ENCODE measurements around the gene ADAMTS1.
A peak's percentile ranks its signal among the peaks of the same experiment; 100 is the strongest.

The ADAMTS1 gene

DNA sequence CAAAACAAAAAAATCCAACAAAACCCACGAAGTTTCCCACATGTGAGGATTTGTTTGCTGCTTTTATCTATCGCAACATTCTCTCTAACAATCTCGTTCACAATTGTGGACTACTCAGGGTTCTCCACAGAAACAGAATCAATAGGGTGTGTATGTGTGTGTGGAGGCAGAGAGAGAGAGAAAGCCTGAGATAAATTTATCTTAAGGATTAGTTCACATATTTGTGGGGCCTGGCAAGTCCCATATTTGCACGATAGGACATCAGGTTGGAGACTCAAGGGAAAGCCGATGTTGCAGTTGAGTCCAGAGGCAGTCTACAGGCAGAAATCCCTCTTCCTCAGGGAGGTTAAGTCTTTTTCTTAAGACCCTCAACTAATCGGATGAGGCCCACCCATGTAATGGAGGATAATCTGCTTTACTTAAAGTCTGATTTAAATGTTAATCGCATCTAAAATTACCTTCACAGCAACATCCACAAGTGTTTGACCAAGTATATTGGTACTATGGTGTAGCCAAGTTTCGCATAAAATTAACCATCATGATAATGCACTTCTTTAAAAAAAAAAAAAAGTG lies 31.7 kb downstream of the ADAMTS1 start:
- DNase-seq (ENCODE audit: low read depth, low spot score), result peak; percentile 43

DNA sequence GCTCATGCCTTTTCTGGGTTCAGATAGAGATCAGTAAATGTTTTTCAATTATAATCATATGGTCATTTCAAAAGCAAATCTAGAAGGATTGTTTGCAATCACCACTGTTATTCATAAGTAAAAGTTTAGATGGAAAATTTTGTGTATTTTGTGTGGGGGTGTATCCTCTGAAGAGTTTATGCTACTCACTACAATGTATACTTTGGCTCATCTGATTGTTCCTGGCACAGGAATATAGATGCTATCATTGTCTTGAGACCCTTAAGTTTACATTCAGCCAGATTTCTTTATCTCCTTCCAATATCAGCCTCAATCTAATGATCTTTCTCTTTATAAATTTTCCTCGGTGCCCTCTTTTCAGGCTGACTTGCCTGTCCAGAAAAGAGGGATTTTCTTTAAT lies 33.0 kb downstream of the ADAMTS1 start:
- DNase-seq (ENCODE audit: low read depth, low spot score), result no peak

DNA sequence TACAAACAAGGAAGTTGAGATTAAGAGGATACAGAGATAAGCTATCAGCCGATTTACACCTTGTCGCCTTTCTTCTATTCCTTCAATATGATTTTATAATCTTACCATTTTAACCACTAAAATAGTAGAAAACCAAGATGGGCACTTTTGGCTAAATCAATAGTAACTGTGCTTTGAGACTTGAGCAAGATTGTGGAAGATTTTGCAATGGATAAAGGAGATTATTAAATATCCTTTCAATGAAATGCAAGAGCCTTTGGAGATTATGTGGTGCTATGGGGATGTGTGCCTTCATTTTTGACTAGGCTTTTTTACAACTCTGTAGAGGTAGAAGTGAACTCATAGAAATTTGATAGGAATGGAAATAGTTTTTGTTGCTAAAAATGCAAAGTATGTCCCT lies 33.7 kb downstream of the ADAMTS1 start:
- DNase-seq (ENCODE audit: low read depth, low spot score), result no peak

DNA sequence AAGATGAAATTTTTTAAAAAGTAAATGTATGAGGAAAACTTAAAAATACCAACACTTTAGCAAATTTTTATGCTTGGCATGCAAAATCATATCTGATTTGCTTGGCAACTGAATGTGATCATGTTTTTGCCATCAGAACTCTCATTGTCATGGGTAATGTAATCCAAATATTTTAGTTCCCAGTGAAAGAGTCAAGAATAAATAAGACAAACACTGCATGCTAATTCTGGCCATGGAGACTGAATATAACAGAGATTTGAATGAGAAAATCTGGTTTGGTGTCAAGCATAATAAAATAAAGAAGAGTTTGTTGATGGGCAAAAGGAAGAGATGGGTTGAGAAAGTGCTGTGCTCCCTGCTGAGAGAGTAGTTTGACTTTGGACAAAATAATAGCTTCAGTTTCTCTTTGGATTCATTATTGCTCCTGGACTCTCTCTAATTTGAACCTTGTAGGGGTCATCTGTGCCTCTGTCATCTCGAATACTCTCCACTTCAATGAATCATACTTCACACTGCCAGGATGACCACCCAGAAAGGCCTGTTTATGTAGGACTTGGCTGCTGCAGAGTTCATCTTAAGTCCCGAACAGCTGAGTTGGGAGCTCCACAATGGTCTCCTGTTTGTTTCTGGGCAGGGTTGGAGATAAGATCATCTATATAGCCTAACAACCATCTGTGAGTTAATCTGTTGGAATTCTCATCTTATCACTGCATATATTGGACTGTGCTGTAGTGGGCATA lies 34.4 kb downstream of the ADAMTS1 start:
- DNase-seq (ENCODE audit: low read depth, low spot score), result no peak

DNA sequence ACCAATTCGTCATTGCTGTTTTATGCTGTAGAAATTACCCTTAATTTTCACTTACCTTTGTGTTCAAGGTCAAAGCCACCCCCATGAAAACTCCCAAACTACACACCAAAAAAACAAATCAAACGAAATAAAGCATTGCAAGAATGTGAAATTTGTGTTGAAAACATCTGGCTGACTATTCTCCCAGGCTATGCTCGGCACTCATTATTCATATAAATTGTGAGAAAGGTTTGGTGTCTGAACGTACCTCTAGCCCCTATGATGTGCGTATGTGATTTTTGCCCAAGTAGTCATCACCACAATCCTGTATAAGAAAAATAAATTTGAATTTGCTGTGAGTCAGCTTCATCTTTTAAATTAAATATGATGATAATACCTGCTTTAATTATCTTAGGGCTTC lies 34.9 kb downstream of the ADAMTS1 start:
- DNase-seq (ENCODE audit: low read depth, low spot score), result no peak

DNA sequence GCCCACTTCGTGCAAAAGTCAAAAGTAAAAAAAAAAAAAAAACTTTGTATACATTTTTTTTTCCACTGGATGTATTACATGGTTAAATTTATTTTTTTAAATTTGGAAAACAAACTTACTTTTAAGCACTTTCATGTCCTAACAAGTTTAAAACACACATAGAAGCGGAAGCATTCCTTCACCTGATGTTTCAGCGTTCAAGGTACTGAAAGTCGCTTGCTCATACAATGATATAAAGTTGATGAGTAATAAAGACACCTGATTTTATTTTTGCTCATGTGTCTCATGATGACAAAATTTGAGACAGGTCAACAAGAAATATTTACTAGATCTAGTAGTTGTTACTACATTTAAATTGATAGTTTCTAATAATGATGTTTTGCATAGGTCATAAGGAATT lies 35.5 kb downstream of the ADAMTS1 start:
- no peak for DNase-seq (ENCODE audit: low read depth, low spot score)

DNA sequence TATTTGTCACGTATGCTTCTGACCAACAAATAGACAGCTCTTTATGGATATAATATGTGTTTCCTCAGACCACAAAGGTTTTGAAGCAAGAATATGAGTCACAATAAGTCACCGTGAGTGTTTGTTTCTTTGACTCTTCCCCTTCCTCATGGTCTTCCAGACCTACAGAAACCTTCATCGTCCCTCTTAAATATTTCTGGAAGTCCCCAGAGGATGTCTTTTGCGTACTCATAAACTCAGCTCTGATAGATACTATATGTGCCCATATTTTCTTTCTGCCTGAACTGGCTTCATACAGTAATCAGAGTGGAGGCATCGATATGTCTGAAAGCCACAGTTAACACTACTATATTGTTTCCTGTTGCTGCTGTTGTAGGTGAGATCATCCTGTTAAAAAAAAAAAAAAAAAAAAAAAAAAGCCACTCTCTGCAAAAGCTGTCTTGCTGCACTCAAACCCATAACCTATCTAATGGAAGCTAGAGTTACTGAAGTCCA lies 38.4 kb downstream of the ADAMTS1 start:
- DNase-seq (ENCODE audit: low read depth, low spot score), result no peak

DNA sequence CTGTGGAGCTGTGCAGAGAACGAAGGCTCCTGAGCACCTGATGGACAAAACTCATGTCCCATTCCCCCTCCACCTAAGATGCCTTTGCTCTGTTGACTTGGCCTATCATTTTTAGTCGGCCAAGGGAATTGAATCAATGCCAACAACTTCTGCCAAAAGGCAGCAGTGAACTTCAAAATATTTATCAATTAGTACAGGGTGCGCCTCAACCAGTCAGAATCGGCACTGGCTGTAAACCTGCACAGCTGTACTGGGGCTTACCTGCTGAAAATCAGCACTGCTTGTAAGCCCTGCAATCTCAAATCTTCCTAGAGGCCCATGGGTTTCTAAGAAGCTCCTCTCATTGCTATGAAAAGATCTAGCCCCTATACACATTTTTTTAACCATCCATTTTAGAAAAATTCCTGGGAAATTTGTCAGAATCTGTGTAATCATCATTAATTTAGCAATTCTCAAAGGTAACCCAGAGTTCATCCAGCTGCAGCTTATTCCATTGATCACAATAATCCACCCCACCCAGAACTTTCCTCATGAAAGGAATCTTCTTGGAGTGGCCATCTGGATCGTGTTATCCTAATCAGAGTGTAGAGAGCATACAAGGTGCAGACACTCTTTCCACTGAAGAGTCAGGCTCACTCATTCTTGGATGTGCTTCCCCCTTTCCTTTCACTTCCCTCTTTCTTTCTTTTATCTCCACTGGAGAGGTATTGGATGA lies 40.2 kb downstream of the ADAMTS1 start:
- no peak for DNase-seq (ENCODE audit: low read depth, low spot score)

DNA sequence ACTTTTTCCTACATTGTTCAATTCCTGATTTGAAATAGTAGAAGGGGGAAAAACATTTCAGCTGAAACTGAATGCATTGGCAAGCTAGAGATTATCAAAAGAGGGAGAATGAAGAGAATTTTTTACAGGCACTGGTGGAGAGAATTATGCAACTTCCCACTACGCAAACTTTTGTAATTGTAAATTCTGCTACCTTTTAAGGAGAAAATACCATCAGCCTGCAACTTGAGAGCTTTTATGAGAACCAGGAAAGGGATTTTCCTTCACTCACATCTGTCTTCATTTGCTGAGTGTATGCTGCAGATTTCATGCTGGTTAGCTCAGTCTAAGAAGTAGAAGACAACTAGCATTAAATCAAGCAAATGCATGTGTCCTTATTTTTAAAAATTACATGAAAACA lies 43.7 kb downstream of the ADAMTS1 start:
- no peak for DNase-seq (ENCODE audit: low read depth, low spot score)

DNA sequence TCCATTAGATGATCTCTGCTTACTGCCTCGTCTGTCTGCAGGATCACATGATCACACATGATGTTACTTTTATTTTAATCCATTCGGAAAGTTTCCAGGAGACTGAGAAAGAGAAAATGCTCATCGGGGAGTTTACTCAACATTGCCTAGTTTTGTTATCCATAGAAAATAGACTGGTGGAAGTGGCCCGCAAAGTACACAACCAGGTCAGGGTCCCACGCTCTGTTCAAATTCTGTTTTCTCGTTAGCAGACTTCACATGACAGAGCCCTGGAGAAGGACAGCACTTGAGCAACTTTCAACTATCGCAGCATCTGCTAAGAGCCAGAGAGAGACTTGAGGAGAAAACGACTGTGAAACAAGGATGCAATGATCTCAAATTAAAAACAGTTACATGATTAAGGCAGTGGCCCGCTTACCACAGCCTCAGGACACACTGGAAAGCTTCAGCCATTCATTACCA lies 44.2 kb downstream of the ADAMTS1 start:
- no peak for DNase-seq (ENCODE audit: low read depth, low spot score)

DNA sequence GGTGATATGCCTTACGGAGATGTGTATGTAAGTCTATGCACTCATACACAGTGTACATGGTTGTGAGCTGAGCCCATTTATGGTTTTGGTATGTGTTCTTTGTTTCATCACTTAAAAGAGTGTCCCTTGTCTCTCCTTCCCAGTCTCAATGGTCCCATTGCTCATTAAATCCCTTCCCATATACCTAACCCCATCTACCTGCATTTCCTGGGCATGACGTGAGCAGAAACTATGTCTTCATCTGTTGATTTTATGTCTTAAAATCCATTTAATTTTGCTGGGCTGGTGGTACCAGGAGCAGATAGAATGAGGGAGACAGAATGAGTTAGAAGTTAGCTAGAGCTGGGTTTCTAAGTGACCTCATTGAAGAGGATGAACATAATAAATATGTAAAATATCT lies 44.8 kb downstream of the ADAMTS1 start:
- DNase-seq (ENCODE audit: low read depth, low spot score), result no peak

DNA sequence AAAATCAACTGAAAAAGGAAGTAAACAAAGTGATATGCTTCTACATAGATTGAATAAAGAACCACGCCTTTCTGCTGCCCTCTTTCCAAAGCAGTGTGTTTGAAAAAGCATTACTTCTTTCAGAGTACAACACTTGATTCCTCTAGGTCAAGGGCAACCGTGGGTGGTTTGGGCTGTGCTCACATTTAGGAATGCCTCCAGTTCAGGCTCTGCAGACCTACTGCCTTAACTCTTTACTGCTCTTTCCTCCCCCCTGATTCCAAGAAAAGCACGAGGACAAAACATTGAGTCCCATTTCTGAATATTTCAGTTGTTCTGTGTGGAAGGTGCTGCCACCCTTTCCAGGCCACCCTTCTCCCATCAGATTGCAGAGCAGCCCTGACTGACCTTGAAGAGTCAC lies 45.2 kb downstream of the ADAMTS1 start:
- no peak for DNase-seq (ENCODE audit: low read depth, low spot score)

DNA sequence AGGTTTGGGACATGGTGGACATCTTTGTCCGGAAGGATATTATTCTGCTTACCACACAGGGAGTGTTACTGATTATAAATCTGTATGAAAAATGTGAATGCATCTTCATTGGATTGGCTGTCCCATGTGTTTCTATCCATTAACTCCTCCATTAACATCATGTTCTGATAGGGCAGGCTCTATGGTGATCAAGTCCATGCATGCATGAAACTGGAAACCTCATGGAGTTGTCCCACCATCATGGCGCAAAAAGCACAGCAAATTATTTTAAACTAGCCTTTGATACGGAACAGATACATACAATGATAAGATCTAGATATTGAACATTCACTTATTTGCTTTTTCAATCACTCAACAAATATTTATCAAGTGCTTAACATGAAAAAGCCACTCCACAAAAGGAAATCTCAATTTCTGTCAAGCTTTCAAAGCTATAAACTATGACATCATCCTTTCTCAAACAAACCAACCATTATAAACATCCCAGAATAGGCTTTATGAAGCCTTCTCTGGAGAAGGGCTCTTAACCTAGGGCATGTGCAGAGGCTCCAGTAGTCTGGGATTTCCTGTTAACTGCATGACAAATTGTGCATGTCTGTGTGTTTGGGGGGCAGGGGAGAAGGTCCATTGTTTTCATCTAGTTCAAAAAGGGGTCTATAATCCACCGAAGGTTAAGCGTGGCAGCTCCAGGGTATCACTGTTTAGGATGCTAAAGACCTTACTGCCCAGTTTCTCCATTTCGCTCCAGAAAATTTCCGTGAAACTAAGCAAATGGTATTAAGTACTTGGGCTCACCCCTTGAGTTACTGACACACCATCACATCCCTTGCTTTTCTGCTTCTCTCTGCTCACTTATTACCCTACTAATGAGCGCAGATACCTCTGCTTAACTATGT lies 46.1 kb downstream of the ADAMTS1 start:
- no peak for DNase-seq (ENCODE audit: low read depth, low spot score)

DNA sequence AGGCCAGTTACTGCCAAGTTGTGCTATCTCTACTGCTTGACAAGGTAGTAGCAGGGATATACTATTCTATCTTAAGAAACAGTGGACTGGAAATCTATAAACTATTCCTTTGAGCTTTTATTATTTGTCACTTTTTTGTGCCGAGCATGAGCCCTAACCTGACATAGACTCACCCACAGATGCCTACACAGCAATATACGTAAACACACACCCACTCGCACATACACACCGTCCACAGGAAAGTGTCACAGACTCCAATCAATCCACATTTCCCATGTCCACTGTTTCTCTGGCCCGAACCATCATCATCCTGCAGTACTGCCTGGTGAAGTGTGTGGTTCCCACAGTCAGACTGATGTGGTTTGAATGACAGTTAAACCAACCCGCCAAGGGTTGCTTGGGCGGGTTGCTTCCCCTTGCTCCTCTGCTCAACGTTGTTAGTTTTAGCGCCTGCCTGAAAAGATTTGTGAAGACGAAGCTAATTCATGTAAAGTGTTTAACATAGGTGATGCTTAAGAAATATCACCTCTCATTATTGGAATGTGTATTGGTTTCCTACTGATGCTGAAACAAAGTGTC lies 47.2 kb downstream of the ADAMTS1 start:
- no peak for DNase-seq (ENCODE audit: low read depth, low spot score)

DNA sequence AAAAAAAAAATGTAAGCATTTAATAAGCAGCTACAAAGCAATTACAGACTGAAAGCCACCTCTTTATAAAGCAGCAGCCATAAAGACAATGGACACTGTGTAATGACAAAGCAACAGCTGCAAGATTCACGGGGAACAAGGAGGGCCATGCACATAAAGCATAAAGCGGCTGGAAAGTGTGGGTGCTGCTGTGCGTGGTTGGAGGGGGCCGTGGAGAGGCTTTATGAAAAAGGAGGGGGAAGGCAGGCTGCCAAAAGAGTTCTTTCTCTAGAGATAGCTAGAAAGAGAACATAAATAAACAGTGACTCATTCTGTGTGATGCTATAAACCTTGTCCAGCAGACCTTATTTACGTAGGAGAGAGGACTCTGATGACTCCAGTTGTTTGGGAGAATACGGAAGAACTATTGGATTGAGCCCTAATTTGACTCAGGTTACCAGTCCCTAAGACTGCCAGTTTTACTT lies 49.3 kb downstream of the ADAMTS1 start:
- DNase-seq (ENCODE audit: low read depth, low spot score), result peak; percentile 70

DNA sequence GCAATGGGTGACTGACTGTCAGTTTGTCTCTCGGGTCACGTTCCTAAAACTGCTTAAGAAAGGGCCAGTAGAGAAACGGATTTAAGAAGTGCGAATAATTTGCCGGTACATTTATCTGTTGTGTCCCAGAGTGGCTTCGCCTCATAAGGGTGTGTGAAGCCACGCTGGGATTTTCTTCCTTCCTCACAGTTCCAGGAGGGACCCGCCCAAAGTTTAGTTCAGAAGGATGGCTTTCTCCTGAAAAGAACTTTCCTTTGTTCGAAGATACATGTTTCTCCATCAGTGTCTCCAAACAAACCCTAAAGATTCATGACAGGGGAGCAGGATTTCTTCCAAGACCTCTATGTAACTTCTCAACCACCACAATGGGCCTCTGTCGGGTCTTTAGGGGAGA lies 49.8 kb downstream of the ADAMTS1 start:
- DNase-seq (ENCODE audit: low read depth, low spot score), result peak; percentile 24

DNA sequence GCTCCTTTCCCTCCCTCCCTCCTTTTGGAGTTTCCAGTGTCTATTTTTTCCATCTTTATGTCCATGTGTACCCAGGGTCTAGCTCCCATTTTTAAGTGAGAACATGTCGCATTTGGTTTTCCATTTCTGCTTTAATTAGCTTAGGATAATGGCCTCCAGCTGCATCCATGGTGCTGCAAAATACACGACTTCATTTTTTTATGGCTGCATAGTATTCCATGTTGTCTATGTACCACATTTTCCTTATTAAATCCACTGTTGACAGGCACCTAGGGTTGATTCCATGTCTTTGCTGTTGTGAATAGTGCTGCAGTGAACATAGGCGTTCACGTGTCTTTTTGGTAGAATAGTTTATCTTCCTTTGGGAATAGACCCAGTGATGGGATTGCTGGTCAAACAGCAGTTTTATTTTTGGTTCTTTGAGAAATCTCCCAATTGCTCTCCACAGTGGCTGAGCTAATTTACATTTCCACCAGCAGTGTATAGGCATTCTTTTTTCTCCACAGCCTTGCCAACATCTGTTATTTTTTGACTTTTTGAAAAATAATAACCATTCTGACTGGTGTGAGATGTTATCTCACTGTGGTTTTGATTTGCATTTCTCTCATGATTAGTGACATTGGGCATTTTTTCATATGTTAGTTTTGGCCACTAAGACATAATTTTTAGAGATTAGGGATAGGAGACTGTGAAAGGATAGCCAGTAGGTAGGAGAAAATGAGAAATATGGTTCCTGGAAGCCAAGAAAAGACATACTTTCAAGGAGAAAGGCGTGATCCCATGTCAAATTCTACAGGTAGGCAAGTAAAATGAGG lies 50.4 kb downstream of the ADAMTS1 start:
- peak; percentile 49 for DNase-seq (ENCODE audit: low read depth, low spot score)

DNA sequence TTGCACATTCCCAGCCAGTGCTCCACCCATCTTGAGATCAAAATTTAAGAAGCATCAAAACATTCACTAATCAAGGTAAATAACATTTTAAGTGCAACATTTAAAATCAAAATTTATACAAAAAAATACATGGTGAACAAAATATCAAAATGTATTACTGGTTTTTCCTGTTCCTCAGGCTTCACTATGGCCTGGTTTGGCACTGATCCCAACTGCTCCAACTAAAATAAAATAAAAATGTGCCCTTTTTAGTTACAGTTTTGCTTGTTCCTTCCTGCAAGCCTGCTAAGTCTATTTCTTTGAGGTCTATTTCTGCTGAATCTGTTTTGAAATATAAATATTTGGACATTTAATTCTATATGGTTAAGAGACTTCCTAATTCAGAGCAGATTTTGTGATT lies 54.9 kb downstream of the ADAMTS1 start:
- no peak for DNase-seq (ENCODE audit: low read depth, low spot score)

DNA sequence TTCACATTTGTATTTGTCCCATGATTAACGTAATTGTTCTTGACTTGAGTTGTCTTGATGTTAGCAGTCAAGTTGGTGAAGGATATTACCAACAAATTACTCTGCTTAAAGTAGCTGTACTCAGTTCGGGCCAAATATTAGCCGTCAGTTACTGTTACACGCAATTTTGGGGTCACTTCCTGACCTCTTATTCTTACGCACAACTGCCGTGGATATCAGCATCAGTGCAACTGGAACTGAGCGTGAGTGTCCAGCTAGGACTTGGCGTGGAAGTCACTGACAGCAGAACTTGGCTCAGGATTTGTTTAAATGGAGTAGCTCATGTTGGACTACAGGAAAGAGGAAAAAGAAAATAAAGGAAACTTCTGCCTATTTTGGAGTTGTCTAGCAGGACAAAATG lies 56.4 kb downstream of the ADAMTS1 start:
- DNase-seq (ENCODE audit: low read depth, low spot score), result no peak

Data from astrocyte of the hippocampus (primary cell).